Immature natural killer cell (primary cell): Measurements from ENCODE around the gene OSBPL5. TPM values are rescaled to one million over a fixed set of nuclear protein-coding genes. Genes with fewer than 3 reads are reported as not detected.
A peak's percentile ranks its signal among the peaks of the same experiment; 100 is the strongest.

ENCODE experiments used
- DNase-seq, 3 donors: peaks; one replicate each; pipeline ENCODE4 v3.0.0; 2022; ENCODE audit warnings: mixed read lengths in 1 of 3
- H3K27ac Mint-ChIP-seq, 6 donors: one replicate each; pipeline ENCODE4 v1.8.0; 2020; ENCODE audit warnings: mixed read lengths in 6 of 6, mild to moderate bottlenecking in 5 of 6, inconsistent platforms in 4 of 6, moderate library complexity in 3 of 6
- H3K27me3 Mint-ChIP-seq, 3 donors: one replicate each; pipeline ENCODE4 v1.8.0; 2020 to 2021; ENCODE audit warnings: low read depth in 3 of 3, mild to moderate bottlenecking in 3 of 3, mixed read lengths in 3 of 3, moderate library complexity in 3 of 3, inconsistent platforms in 1 of 3
- H3K36me3 Mint-ChIP-seq, 3 donors: one replicate each; pipeline ENCODE4 v1.8.0; 2020; ENCODE audit warnings: mixed read lengths in 3 of 3, inconsistent platforms in 2 of 3, mild to moderate bottlenecking in 2 of 3
- H3K4me1 Mint-ChIP-seq, 2 donors: one replicate each; pipeline ENCODE4 v1.8.0; 2020; ENCODE audit warnings: inconsistent platforms in 2 of 2, mild to moderate bottlenecking in 2 of 2, mixed read lengths in 2 of 2, moderate library complexity in 1 of 2
- H3K4me3 Mint-ChIP-seq, 5 donors: one replicate each; pipeline ENCODE4 v1.8.0; 2020; ENCODE audit warnings: mild to moderate bottlenecking in 5 of 5, mixed read lengths in 5 of 5, inconsistent platforms in 3 of 5, moderate library complexity in 3 of 5
- H3K9me3 Mint-ChIP-seq, 6 donors: one replicate each; pipeline ENCODE4 v1.8.0; 2020; ENCODE audit warnings: mild to moderate bottlenecking in 6 of 6, mixed read lengths in 6 of 6, inconsistent platforms in 4 of 6, moderate library complexity in 3 of 6
- polyA plus RNA-seq, 3 donors: library from polyadenylated mRNA; unstranded; fragments of 300-500 nt; fragmentation: Illumina TruSeq; gene quantifications; one replicate each; pipeline ENCODE4 v1.2.3, GENCODE V29; 2021

Gene OSBPL5
- polyA plus RNA-seq, 3 donors from 2014 or later: 32.8 to 98.9 (median 33.3) TPM

GRCh38 chr11:3052567-3052966, 112.5 kb downstream of the OSBPL5 start:
- no peak for DNase-seq
- Mint-ChIP-seq H3K4me1 (peaks cover 48 to 57% of the 10 kb centered on the region in 2 donors), H3K27me3 (peaks cover 0 to 2% (median 2%) of the 10 kb centered on the region in 3 donors), H3K36me3 (peaks cover 0 to 9% (median 0%) of the 10 kb centered on the region in 3 donors), H3K9me3 (no peaks in the 10 kb centered on the region), H3K27ac (peak overlapping the region in 2 of 6 donors; percentile 14 to 25), H3K4me3 (no peak overlapping the region)

- Mint-ChIP-seq H3K9me3 (no peaks in the 10 kb centered on the region), H3K27ac (no peak overlapping the region), H3K4me3 (no peak overlapping the region), H3K4me1 (peaks cover 44 to 53% of the 10 kb centered on the region in 2 donors), H3K27me3 (peaks cover 0 to 2% (median 2%) of the 10 kb centered on the region in 3 donors), H3K36me3 (peaks cover 0 to 11% (median 0%) of the 10 kb centered on the region in 3 donors)
- DNase-seq: no peak
Measured at GRCh38 chr11:3052109-3052479, 113.0 kb downstream of the OSBPL5 start.

GRCh38 chr11:3051196-3052108, 113.7 kb downstream of the OSBPL5 start:
- H3K36me3 Mint-ChIP-seq: peaks cover 0 to 11% (median 0%) of the 10 kb centered on the region in 3 donors
- H3K4me3 Mint-ChIP-seq: no peak overlapping the region
- H3K27me3 Mint-ChIP-seq: peaks cover 0 to 2% (median 2%) of the 10 kb centered on the region in 3 donors
- H3K9me3 Mint-ChIP-seq: no peaks in the 10 kb centered on the region
- peaks cover 43 to 52% of the 10 kb centered on the region in 2 donors for H3K4me1 Mint-ChIP-seq
- peak overlapping the region in 4 of 6 donors; percentile 16 to 96 (median 45) for H3K27ac Mint-ChIP-seq
- DNase-seq: no peak

- H3K36me3 Mint-ChIP-seq: peaks cover 0 to 11% (median 0%) of the 10 kb centered on the region in 3 donors
- DNase-seq: no peak
- no peaks in the 10 kb centered on the region for H3K9me3 Mint-ChIP-seq
- H3K4me1 Mint-ChIP-seq: peaks cover 35 to 43% of the 10 kb centered on the region in 2 donors
- peak overlapping the region in 4 of 6 donors; percentile 36 to 98 (median 68) for H3K27ac Mint-ChIP-seq
- H3K27me3 Mint-ChIP-seq: peaks cover 0 to 2% (median 2%) of the 10 kb centered on the region in 3 donors
- H3K4me3 Mint-ChIP-seq: peak overlapping the region in 1 of 5 donors; percentile 84
Measured at GRCh38 chr11:3050386-3051195, 114.5 kb downstream of the OSBPL5 start.

- Mint-ChIP-seq H3K4me1 (peaks cover 29 to 36% of the 10 kb centered on the region in 2 donors), H3K9me3 (no peaks in the 10 kb centered on the region), H3K27ac (peak overlapping the region in 2 of 6 donors; percentile 96 to 98), H3K27me3 (peaks cover 0 to 2% (median 0%) of the 10 kb centered on the region in 3 donors), H3K36me3 (peaks cover 0 to 10% (median 0%) of the 10 kb centered on the region in 3 donors), H3K4me3 (peak overlapping the region in 1 of 5 donors; percentile 84)
- DNase-seq: peak in 2 of 3 donors; percentile 9 to 80
Measured at GRCh38 chr11:3049430-3050243, 115.5 kb downstream of the OSBPL5 start.

GRCh38 chr11:3047637-3048036, 117.5 kb downstream of the OSBPL5 start:
- peak overlapping the region in 1 of 6 donors; percentile 9 for H3K27ac Mint-ChIP-seq
- peaks cover 0 to 11% (median 0%) of the 10 kb centered on the region in 3 donors for H3K36me3 Mint-ChIP-seq
- H3K4me1 Mint-ChIP-seq: peaks cover 18 to 27% of the 10 kb centered on the region in 2 donors
- DNase-seq: no peak
- H3K9me3 Mint-ChIP-seq: no peaks in the 10 kb centered on the region
- no peak overlapping the region for H3K4me3 Mint-ChIP-seq
- peaks cover 0 to 1% (median 0%) of the 10 kb centered on the region in 3 donors for H3K27me3 Mint-ChIP-seq

- DNase-seq: no peak
- Mint-ChIP-seq H3K36me3 (peaks cover 0 to 12% (median 0%) of the 10 kb centered on the region in 3 donors), H3K9me3 (no peaks in the 10 kb centered on the region), H3K4me3 (no peak overlapping the region), H3K4me1 (peaks cover 19 to 20% of the 10 kb centered on the region in 2 donors), H3K27me3 (peaks cover 0 to 1% (median 0%) of the 10 kb centered on the region in 3 donors), H3K27ac (no peak overlapping the region)
Measured at GRCh38 chr11:3046641-3047040, 118.5 kb downstream of the OSBPL5 start.

- Mint-ChIP-seq H3K36me3 (peaks cover 0 to 15% (median 0%) of the 10 kb centered on the region in 3 donors), H3K4me3 (no peak overlapping the region), H3K27ac (no peak overlapping the region), H3K9me3 (no peaks in the 10 kb centered on the region), H3K4me1 (peaks cover 14 to 19% of the 10 kb centered on the region in 2 donors), H3K27me3 (peaks cover 0 to 1% (median 0%) of the 10 kb centered on the region in 3 donors)
- DNase-seq: no peak
Measured at GRCh38 chr11:3046190-3046589, 118.9 kb downstream of the OSBPL5 start.

- no peak overlapping the region for H3K27ac Mint-ChIP-seq
- H3K27me3 Mint-ChIP-seq: peaks cover 0 to 1% (median 0%) of the 10 kb centered on the region in 3 donors
- H3K4me1 Mint-ChIP-seq: peaks cover 6 to 15% of the 10 kb centered on the region in 2 donors
- H3K9me3 Mint-ChIP-seq: no peaks in the 10 kb centered on the region
- DNase-seq: no peak
- H3K36me3 Mint-ChIP-seq: peaks cover 2 to 21% (median 3%) of the 10 kb centered on the region in 3 donors
- H3K4me3 Mint-ChIP-seq: no peak overlapping the region
Measured at GRCh38 chr11:3044915-3045314, 120.2 kb downstream of the OSBPL5 start.

GRCh38 chr11:3044004-3044403, 121.1 kb downstream of the OSBPL5 start:
- peaks cover 6 to 11% of the 10 kb centered on the region in 2 donors for H3K4me1 Mint-ChIP-seq
- H3K36me3 Mint-ChIP-seq: peaks cover 3 to 26% (median 5%) of the 10 kb centered on the region in 3 donors
- DNase-seq: no peak
- H3K9me3 Mint-ChIP-seq: no peaks in the 10 kb centered on the region
- H3K4me3 Mint-ChIP-seq: no peak overlapping the region
- H3K27me3 Mint-ChIP-seq: peaks cover 0 to 1% (median 0%) of the 10 kb centered on the region in 3 donors
- H3K27ac Mint-ChIP-seq: no peak overlapping the region

GRCh38 chr11:3043315-3043871, 121.7 kb downstream of the OSBPL5 start:
- H3K36me3 Mint-ChIP-seq: peaks cover 3 to 30% (median 5%) of the 10 kb centered on the region in 3 donors
- H3K27ac Mint-ChIP-seq: no peak overlapping the region
- no peaks in the 10 kb centered on the region for H3K9me3 Mint-ChIP-seq
- H3K4me3 Mint-ChIP-seq: no peak overlapping the region
- DNase-seq: no peak
- H3K4me1 Mint-ChIP-seq: peaks cover 12 to 13% of the 10 kb centered on the region in 2 donors
- H3K27me3 Mint-ChIP-seq: peaks cover 0 to 1% (median 0%) of the 10 kb centered on the region in 3 donors

- Mint-ChIP-seq H3K4me3 (no peak overlapping the region), H3K27ac (peak overlapping the region in 2 of 6 donors; percentile 23 to 56), H3K36me3 (peaks cover 3 to 33% (median 5%) of the 10 kb centered on the region in 3 donors), H3K27me3 (peaks cover 0 to 1% (median 0%) of the 10 kb centered on the region in 3 donors), H3K9me3 (no peaks in the 10 kb centered on the region), H3K4me1 (peaks cover 18 to 19% of the 10 kb centered on the region in 2 donors)
- no peak for DNase-seq
Measured at GRCh38 chr11:3042496-3043314, 122.4 kb downstream of the OSBPL5 start.
